ENCODE results near the gene PPP6R1. TPM values are rescaled to one million over a fixed set of nuclear protein-coding genes. Genes with fewer than 3 reads are reported as not detected.

Gene PPP6R1
- total RNA-seq, 1 donor from 2014 or later: 43.8 TPM

DNA sequence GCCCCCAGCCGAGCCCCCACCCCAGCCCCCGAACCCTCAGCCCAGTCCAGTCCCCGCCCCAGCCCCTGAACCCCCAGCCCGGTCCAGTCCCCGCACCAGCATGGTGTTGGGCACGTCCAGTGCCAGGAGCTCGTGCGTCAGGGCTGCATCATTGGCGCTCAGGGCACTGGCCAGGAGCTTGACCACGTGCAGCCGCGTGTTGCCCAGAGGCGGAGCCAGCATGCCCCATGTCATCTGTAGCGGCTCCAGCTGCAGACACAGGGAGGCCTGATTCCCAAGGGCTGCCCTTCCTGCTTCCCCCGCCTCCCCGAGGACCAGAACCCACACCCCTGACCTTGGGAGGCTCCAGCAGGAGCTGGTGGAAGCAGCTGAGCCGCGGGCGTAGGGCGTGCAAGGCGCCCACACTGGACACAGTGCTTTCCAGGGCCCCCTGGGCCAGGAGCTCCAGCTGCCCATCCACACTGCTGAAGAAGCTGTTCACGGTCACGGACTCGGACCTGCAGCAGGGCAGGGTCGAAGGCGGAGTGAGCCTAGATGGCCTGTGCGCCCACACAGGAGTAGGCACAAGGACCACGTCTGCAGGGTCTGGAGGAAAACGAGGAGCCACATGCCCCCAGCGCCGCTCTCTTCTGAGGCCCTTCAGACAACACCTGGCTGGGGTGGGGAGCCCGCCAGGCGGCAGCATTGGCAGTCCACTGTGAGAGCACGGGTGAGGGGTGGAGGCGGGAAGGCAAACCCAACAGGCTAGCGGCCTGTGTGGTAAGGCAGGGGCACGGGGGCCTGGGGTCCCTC, 17.5 kb downstream of the PPP6R1 start:
- DNase-seq (ENCODE audit: low read depth): no peak
- TF ChIP-seq, protein P1, sequence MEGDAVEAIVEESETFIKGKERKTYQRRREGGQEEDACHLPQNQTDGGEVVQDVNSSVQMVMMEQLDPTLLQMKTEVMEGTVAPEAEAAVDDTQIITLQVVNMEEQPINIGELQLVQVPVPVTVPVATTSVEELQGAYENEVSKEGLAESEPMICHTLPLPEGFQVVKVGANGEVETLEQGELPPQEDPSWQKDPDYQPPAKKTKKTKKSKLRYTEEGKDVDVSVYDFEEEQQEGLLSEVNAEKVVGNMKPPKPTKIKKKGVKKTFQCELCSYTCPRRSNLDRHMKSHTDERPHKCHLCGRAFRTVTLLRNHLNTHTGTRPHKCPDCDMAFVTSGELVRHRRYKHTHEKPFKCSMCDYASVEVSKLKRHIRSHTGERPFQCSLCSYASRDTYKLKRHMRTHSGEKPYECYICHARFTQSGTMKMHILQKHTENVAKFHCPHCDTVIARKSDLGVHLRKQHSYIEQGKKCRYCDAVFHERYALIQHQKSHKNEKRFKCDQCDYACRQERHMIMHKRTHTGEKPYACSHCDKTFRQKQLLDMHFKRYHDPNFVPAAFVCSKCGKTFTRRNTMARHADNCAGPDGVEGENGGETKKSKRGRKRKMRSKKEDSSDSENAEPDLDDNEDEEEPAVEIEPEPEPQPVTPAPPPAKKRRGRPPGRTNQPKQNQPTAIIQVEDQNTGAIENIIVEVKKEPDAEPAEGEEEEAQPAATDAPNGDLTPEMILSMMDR (conservative IDR thresholded peaks at IDR 0.05; ENCODE audit: low read depth, low read length): no peak
- H3K4me3 ChIP-seq (ENCODE audit: low read depth, low read length): no peak overlapping the region

DNA sequence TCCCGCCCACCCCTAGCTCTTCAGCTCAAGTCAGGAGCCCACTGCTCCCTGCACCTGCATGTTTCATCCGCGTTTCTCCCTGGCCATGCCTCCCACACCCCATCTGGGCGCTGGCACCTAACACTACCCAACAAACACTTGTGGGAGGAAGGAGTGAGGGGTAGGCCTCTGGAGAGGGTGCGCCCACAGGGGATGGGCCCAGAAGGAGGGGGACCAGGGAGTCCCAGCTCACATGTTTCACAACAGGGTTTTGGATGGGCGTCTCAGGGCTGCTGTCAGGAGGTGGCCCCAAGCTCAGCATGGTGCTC, 18.1 kb downstream of the PPP6R1 start:
- TF ChIP-seq, protein P1 (conservative IDR thresholded peaks at IDR 0.05; ENCODE audit: low read depth, low read length): no peak
- H3K4me3 ChIP-seq (ENCODE audit: low read depth, low read length): no peak overlapping the region
- no peak for DNase-seq (ENCODE audit: low read depth)

DNA sequence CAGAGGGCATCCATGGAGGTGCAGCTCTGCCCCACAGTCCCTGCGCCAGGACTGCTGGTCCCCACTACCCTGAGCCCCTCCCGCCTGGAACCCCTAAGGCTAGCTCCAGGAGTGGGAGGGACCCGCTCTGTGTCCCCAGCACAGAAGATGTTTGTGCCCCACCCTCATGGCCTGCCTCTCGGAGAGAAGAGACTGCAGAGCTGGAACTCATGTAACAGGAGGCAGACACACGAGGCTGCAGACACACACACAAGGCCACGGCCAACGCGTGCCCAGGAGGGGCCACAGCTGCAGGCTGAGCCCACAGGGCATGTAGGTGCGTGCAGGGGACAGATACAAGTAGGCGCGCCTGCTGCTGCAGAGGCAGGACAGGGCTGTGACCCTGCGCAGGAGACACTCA, 19.8 kb downstream of the PPP6R1 start:
- TF ChIP-seq, protein P1 (conservative IDR thresholded peaks at IDR 0.05; ENCODE audit: low read depth, low read length): no peak
- no peak for DNase-seq (ENCODE audit: low read depth)

DNA sequence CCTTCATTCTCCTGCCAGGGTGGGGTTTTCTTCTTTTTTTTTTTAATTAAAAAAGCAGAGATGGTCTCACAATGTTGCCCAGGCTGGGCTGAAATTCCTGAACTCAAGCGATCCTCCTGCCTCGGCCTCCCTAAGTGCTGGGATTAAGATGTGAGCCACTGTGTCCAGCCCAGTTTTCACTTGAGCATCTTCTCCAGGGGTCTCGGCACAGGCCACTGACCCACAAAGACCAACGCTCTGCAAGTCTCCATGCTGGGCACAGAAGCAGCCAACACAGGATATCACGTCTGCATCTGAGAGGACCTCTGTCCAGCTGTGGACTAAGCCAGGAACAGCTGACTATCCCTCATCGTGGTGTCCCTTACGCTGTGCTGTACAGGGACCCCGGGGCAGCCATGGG, 20.8 kb downstream of the PPP6R1 start:
- TF ChIP-seq, protein P1 (conservative IDR thresholded peaks at IDR 0.05; ENCODE audit: low read depth, low read length): no peak
- DNase-seq (ENCODE audit: low read depth): no peak
- H3K4me3 ChIP-seq (ENCODE audit: low read depth, low read length): no peak overlapping the region

More for the DNA sequence above, 19.8 kb downstream of the PPP6R1 start:
- H3K4me3 ChIP-seq (ENCODE audit: low read depth, low read length): no peak overlapping the region

DNA sequence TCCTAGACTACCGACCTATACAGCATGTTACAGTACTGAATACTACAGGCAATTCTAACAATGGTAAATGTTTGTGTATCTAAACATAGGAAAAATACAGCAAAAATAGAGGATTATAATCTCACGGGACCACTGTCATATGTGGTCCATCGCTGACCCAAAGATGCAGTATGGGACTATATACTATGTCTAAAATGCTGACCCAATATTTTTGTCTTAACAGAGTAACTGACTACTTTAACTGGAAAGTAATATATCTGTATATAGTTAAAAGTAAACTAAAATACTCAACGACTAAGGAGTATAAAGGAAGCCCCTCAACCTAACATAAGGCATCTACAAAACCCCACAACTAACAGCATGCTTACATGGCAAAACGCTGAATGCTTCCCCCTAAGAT, 25.8 kb downstream of the PPP6R1 start:
- TF ChIP-seq, protein P1 (conservative IDR thresholded peaks at IDR 0.05; ENCODE audit: low read depth, low read length): no peak
- no peak for DNase-seq (ENCODE audit: low read depth)

DNA sequence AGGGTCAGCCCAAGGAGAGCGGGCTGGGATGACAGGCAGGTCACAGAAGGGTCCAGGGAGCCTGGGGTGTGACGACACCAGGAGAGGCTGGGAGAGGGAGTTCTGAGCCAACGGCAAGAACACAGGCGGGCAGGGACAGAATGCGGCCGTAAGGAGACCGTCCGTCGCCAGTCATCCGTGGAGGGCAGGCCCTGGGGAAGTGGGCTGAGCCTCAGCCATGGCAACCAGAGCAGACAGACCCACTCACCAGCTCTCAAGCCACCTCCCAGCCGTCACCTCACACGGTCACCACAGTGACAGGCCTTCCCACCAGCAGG, 26.6 kb downstream of the PPP6R1 start:
- TF ChIP-seq, protein P1 (conservative IDR thresholded peaks at IDR 0.05; ENCODE audit: low read depth, low read length): no peak
- H3K4me3 ChIP-seq (ENCODE audit: low read depth, low read length): no peak overlapping the region
- DNase-seq (ENCODE audit: low read depth): no peak

More for the DNA sequence above, 25.8 kb downstream of the PPP6R1 start:
- no peak overlapping the region for H3K4me3 ChIP-seq (ENCODE audit: low read depth, low read length)

Data from epithelial cell of proximal tubule (primary cell).